Measurements from ENCODE around the gene TSPEAR.
"Not testable (repeated sequence)": the region's sequence is repeated elsewhere in the genome, so short reads cannot be mapped to it uniquely, and the experiment has no call there.

The TSPEAR gene

GRCh38 chr21:44552136-44552535, 159.2 kb downstream of the TSPEAR start:
- DNase-seq, result no peak

- DNase-seq, result no peak
These were observed 159.9 kb downstream of the TSPEAR start, which contains the start of gene KRTAP10-2 for GRCh38 chr21:44551340-44551961. TSS of gene KRTAP10-2 (minus strand) at chr21:44551505. CDS start at chr21:44551458, 47 bp downstream.

DNA sequence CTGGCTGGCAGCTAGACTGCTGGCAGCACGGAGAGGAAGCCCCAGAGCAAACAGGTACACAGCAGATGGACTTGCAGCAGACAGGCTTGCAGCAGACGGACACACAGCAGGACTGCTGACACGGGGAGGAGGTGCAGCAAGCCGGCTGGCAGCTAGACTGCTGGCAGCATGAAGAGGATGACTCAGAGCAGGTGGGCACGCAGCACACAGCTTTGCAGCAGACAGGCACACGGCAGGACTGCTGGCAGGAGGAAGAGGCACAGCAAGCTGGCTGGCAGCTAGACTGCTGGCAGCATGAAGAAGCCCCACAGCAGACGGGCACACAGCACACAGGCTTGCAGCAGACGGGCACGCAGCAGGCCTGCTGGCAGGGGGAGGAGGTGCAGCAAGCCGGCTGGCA, 160.6 kb downstream of the TSPEAR start:
- no peak for DNase-seq

DNA sequence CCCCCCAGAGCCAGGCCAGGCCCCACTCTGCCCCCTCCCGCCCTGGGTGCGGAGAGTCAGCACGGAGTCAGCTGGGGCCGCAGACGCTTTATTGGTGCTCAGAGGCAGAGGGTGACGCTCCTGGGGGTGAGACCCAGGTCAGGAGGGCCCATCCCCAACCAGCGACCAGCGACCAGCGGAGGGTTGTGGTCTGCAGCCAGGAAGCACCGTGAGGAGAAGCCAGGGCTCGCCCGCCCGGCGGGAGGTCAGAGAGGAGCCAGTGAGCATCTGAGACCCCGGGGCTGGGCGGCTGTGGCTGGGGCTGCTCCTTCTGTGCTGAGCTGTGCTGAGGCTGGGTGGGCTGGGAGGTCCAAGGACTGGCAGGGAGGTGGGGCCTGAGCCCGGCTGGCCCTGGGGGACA, 161.1 kb downstream of the TSPEAR start:
- DNase-seq, result not testable (repeated sequence)

- DNase-seq, result no peak
These were observed 161.7 kb downstream of the TSPEAR start for GRCh38 chr21:44549525-44550211.

DNA sequence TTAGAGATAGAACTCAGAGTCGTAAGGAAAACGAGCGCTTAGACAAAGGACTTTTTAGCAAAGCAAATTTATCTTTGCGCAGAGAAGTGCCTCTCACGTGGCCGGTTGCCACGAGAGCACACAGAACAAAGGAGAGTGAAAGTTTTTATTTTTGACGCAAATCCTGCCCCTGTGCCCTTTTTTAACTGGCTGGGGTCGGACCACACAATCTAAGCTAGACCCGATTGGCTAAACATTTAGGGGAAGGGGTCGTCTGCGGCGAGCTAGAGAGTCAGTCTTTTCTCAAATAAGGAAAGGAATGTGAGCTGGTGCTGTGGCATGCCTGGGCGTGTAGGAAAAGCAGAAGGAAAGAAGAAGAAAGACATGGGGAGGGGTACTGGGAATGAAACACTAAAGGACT, 162.4 kb downstream of the TSPEAR start:
- DNase-seq, result no peak

DNA sequence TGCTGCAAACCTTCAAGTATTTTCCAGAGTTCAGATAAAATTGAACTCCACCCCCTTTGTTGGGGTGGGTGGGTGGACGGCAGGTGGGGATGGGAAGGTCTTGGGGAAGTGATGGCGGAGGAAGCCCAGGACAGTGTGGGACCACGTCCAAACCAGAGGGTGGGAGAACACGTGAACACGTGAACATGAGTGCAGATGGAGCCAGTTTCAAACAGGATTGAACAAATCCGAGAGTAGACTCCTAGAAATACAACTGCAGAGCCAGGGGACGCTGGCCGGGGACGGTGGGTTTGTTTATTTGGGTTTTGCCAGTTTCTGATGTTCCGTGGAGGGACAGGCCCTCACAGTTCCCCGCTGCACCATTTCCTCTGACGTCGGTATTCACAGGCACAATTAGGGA, 163.0 kb downstream of the TSPEAR start:
- DNase-seq, result no peak

DNA sequence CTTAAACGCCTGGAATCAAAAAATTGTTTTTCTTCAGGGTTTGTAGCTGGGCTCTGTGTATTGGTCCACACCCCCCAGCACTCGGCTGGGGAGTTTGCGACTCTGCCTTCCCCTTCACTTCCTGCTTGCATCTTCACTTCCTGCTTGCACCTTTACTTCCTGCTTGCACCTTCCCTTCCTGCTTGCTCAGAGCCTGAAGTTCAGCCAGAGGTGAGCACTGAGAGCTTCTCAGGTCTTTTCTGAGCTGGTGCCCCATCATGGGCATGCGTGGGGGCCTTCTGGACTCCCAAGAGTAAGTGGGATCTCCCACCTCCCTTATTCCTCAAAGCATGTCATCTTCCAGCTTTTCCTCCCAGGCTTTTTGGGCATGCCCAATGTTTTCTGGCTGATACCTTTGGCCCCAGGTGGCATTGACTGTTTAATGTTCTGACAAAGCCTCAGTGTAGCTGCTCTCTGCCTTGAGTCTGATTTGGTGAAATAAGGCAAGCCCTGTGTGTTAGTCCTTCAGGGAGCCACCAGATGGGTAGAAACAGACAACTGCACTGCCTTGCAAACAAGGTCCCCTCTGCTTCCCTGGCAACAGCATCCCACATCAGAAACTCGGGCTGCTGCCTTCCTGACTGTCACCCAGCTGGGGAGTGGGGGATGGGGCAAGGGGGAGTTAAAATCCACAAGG, 163.6 kb downstream of the TSPEAR start:
- DNase-seq, result no peak

DNA sequence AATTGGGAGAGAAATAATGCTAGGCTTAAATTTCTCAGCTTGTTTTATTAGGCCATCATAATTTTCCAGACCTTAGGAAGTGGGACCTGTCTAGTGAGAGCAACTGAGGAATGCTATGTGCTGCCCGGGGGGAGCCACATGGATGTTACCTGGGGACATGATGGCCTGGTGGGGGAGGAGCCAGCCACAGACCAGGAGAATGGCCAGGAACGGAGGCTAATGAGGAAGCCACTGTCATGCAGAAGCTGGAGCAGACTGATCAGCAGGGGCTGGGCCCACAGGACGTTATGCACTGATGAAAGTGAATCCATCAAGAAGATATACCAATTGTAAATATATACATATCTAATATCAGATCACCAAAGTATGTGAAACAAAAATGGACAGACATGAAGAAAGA, 166.8 kb downstream of the TSPEAR start:
- no peak for DNase-seq

DNA sequence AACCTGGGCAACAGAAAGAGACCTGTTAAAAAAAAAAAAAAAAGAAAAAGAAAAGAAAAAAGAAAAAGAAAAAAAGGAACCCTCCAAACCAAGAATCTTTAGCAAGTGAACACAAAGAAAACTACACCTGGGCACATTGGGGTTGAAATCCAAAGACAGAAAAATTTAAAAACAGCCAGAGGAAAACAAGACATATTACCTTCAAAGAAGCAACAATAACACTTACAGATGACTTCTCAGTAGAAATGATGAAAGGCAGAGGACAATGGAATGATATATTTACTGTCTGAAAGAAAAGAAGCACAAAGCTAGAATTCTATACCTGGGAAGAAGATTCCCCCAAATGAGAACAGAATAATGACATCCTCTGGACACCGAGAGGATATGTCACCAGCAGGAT, 168.7 kb downstream of the TSPEAR start:
- no peak for DNase-seq

DNA sequence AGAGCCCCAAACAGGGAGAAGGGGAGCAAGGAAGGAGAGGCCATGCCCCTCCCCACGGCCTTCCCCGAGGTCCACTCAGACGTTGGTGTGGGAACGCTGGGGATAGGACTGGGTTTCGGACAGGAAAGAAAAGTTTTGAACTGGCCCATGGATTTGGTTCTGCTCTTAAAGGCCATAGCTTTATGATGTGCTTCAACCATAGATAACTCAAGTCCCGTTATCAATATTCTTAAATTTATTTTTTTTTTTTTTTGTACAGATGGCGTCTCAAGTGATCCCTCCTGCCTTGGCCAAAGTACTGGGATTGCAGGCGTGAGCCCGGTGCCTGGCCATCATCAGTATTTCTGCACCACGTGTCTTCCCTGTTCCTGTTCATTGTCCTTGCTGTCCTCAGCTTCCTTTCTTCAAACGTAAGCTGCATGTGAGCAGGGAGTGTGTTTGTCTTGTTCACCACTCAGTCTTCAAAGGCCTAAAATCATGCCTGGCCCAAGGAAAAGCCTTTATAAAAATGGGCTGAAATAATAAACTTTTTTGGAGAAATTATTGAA, 170.6 kb downstream of the TSPEAR start:
- DNase-seq, result no peak

GRCh38 chr21:44539991-44540666, 171.2 kb downstream of the TSPEAR start, which contains the start of gene KRTAP10-1:
TSS of gene KRTAP10-1 (minus strand) at chr21:44540195. CDS start at chr21:44540150, 45 bp downstream.
- no peak for DNase-seq

DNA sequence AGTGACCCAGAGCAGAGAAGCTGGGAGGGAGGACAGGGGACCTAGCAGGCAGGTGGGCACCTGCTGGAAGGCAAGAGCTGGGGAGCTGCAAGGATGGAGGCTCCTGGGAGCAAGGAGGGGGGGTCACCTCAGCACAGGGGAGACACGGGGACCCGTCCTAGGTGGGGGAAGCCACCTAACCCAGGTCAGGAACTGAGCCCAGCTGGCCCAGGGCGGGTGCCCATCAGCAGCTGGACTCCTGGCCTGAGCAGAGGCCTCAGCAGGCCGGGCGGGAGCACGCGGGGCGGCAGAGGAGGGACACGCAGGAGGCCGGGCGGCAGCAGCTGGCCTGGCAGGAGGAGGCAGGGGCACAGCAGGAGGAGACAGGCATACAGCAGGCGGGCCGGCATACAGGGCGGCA, 172.3 kb downstream of the TSPEAR start:
- DNase-seq, result no peak

DNA sequence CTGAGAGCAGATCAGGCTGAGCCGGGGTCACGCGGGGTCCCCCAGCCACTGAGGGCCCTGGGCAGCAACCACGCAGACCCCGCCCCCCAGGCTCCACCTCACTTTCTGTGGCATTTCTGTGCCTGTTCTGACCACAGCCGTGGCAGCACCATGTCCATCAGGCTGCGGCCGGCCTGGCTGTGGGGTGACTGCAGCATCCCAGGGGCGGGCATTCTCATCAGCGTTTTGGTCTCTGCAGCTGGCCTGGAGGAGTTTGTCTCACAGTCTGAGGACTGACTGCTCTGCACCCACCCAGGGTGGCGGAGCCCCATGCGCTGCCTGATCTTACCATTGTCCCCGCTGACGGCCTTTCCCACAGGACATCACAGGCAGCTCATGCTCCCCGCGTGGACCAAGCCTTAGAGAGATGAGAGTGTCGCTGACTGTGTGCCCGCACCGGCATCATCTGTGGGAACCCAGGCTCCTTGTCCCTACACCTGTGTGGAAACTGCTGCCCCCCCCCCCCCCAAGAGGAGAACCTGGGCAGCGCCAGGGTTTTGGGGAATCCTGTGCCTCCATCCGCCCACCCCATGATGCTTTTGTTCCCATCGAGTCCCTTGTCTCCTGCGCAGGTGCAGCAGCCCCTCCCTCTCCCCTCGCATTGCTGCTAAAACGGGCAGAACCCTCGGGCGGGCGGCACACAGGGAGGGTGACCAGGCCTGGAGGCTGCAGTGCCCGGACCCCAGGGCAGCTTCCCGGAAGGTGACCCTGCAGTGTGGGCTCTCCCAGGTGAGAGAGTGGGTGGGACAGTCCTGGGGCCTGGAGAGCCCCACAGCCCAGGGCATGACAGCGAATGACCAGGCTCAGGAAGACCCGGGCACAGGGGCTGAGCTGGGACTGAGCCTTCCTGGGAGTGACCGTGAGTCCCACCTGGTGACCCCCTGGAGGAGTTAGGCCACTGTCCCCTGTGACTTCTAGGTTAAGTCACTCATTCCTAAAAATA, 173.2 kb downstream of the TSPEAR start:
- no peak for DNase-seq

GRCh38 chr21:44535963-44536362, 175.4 kb downstream of the TSPEAR start:
- DNase-seq, result no peak

- no peak for DNase-seq
These were observed 176.7 kb downstream of the TSPEAR start for GRCh38 chr21:44534688-44535087.

DNA sequence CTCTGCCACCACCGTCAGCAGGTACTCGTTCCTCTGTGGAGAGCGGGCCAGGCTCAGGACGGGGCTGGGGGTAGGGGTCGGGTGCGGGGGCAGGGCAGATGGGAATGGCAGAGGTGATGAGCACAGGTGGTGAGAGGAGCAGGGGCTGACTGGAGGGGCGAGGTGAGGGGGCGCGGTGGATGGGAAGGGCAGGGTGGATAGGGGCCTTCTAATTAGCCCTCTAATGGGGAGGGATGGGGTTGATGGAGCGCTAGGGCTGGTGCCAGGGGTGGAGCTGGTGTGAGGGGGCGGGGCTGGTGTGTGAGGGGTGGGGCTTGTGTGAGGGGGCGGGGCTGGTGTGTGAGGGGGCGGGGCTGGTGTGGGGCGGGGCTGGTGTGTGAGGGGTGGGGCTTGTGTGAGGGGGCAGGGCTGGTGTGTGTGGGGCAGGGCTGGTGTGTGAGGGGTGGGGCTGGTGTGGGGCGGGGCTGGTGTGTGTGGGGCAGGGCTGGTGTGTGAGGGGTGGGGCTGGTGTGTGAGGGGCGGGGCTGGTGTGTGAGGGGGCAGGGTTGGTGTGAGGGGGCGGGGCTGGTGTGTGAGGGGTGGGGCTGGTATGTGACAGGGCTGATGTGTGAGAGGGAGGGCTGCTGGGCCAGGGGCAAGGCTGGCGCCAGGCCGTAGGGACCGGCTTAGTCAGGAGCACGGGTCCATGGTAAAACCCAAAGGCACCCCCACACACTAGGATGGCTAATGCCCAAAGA, 177.3 kb downstream of the TSPEAR start:
- DNase-seq, result no peak

GRCh38 chr21:44533121-44533890, 178.1 kb downstream of the TSPEAR start:
- no peak for DNase-seq

- no peak for DNase-seq
These were observed 178.7 kb downstream of the TSPEAR start for GRCh38 chr21:44532712-44533111.

Measured in amygdala (tissue), 56 donors.